Measurements from ENCODE around the gene ARSD.
A peak's percentile ranks its signal among the peaks of the same experiment; 100 is the strongest.
"Not testable (repeated sequence)": the region's sequence is repeated elsewhere in the genome, so short reads cannot be mapped to it uniquely, and the experiment has no call there.

The ARSD gene

GRCh38 chrX:2934715-2935710, 5.9 kb upstream of the ARSD start:
- DNase-seq = no peak

- no peak for DNase-seq
Measured at GRCh38 chrX:2933125-2933900, 4.2 kb upstream of the ARSD start.

GRCh38 chrX:2931612-2932011, 2.5 kb upstream of the ARSD start:
- no peak for DNase-seq

- DNase-seq = no peak
Measured at GRCh38 chrX:2931155-2931554, 2.0 kb upstream of the ARSD start.

- DNase-seq = peak in 48 of 58 donors; percentile 0 to 59 (median 28)
Measured at GRCh38 chrX:2928191-2928582, 952 bp downstream of the ARSD start.

GRCh38 chrX:2926664-2927275, 2.4 kb downstream of the ARSD start:
- no peak for DNase-seq

- not testable (repeated sequence) for DNase-seq
Measured at GRCh38 chrX:2926255-2926654, 2.9 kb downstream of the ARSD start.

GRCh38 chrX:2924151-2924550, 5.0 kb downstream of the ARSD start:
- no peak for DNase-seq

- DNase-seq = no peak
Measured at GRCh38 chrX:2921750-2922149, 7.4 kb downstream of the ARSD start.

- no peak for DNase-seq
Measured at GRCh38 chrX:2921193-2921592, 7.9 kb downstream of the ARSD start.

- peak in 1 of 58 donors; percentile 0 for DNase-seq
Measured at GRCh38 chrX:2917767-2918166, 11.4 kb downstream of the ARSD start.

- DNase-seq = no peak
Measured at GRCh38 chrX:2913118-2913517, 16.0 kb downstream of the ARSD start.

- no peak for DNase-seq
Measured at GRCh38 chrX:2910109-2910508, 19.0 kb downstream of the ARSD start.

GRCh38 chrX:2908125-2908685, 20.9 kb downstream of the ARSD start:
- DNase-seq = no peak

GRCh38 chrX:2907295-2907694, 21.8 kb downstream of the ARSD start:
- no peak for DNase-seq

- DNase-seq = no peak
Measured at GRCh38 chrX:2903366-2903765, 25.8 kb downstream of the ARSD start.

- DNase-seq = no peak
Measured at GRCh38 chrX:2902841-2903240, 26.3 kb downstream of the ARSD start.

- DNase-seq = no peak
Measured at GRCh38 chrX:2901367-2902036, 27.6 kb downstream of the ARSD start.

- DNase-seq = no peak
Measured at GRCh38 chrX:2898846-2899512, 30.2 kb downstream of the ARSD start.
